Natural killer cell (primary cell): Measurements from ENCODE around the gene PRKN. TPM values are rescaled to one million over a fixed set of nuclear protein-coding genes. Genes with fewer than 3 reads are reported as not detected.

ENCODE experiments used
- ATAC-seq, 3 donors: fragments of 150-1000 bp in 2 of 3; fragments of 200-7000 bp in 1 of 3; cut with Tn5 transposase; 1 replicate in 1 of 3; 2 replicates in 2 of 3; pipeline ENCODE4 v1.10.0; 2021; ENCODE audit warnings: mild to moderate bottlenecking in 2 of 3, moderate library complexity in 2 of 3
- DNase-seq, 2 donors: peaks; one replicate each; pipeline versions ENCODE4 v3.0.0 to v3.0.0-alpha.2; 2013 to 2021; ENCODE audit warnings: mixed read lengths in 1 of 2
- H3K27ac ChIP-seq: one replicate; pipeline ENCODE4 v1.5.1; 2013; ENCODE audit warnings: mild to moderate bottlenecking, low read length
- H3K27me3 ChIP-seq: one replicate; pipeline ENCODE4 v1.6.1; 2013; ENCODE audit warnings: low read length; ENCODE audit not compliant: control insufficient read depth, insufficient read depth
- H3K36me3 ChIP-seq: one replicate; pipeline ENCODE4 v1.6.1; 2013; ENCODE audit warnings: low read length; ENCODE audit not compliant: control insufficient read depth, insufficient read depth
- H3K4me1 ChIP-seq: one replicate; pipeline ENCODE4 v1.6.1; 2013; ENCODE audit warnings: low read length; ENCODE audit not compliant: control insufficient read depth, insufficient read depth
- H3K4me3 ChIP-seq: one replicate; pipeline ENCODE4 v1.5.1; 2013; ENCODE audit warnings: low read length
- H3K9me3 ChIP-seq: one replicate; pipeline ENCODE4 v1.6.1; 2013; ENCODE audit warnings: low read length; ENCODE audit not compliant: control insufficient read depth, insufficient read depth
- H3K27ac Mint-ChIP-seq, 2 donors: one replicate each; pipeline ENCODE4 v1.8.0; 2022; ENCODE audit warnings: mild to moderate bottlenecking in 2 of 2, mixed read lengths in 2 of 2, moderate library complexity in 1 of 2
- H3K27me3 Mint-ChIP-seq, 2 donors: one replicate each; pipeline ENCODE4 v1.8.0; 2022; ENCODE audit warnings: low read depth in 2 of 2, mixed read lengths in 2 of 2
- H3K36me3 Mint-ChIP-seq: one replicate; pipeline ENCODE4 v1.8.0; 2022; ENCODE audit warnings: mixed read lengths
- H3K4me1 Mint-ChIP-seq, 2 donors: one replicate each; pipeline ENCODE4 v1.8.0; 2022; ENCODE audit warnings: mixed read lengths in 2 of 2
- H3K4me3 Mint-ChIP-seq: one replicate; pipeline ENCODE4 v1.8.0; 2022; ENCODE audit warnings: mild to moderate bottlenecking, moderate library complexity, mixed read lengths
- H3K9me3 Mint-ChIP-seq, 2 donors: one replicate each; pipeline ENCODE4 v1.8.0; 2022; ENCODE audit warnings: mixed read lengths in 2 of 2
- CTCF ChIP-seq: fragments of 200-600 bp; IDR thresholded peaks from one replicate; pipeline ENCODE4 v1.8.0; 2022; ENCODE audit warnings: antibody characterized with exemption
- WGBS: methylation state at CpG from one replicate; pipeline ENCODE4 v1.1.7; 2013; ENCODE audit warnings: missing lambda C conversion rate; ENCODE audit not compliant: insufficient coverage; 5-methylcytosine and 5-hydroxymethylcytosine counted together
- intact Hi-C: fragments of 100-400 bp; cut with micrococcal nuclease; formaldehyde crosslinking; loops from one replicate; pipeline ENCODE4 v1.14.2; 2022
- total RNA-seq, 4 donors: library from RNA; stranded (reverse); fragments of 120-200 nt in 1 of 4; gene quantifications; one replicate each; pipeline versions ENCODE4 v1.2.3 to v1.2.4, GENCODE V29; 2013 to 2022

Gene PRKN
- total RNA-seq, 3 donors from 2014 or later (not counting 1 experiment from before 2014, with no cell fraction given), result 1.4 to 1.9 (median 1.9) TPM

- H3K9me3 Mint-ChIP-seq, result peaks cover 2 to 5% of the 10 kb centered on the region in 2 donors
- H3K9me3 ChIP-seq, result no peaks in the 10 kb centered on the region
Observed at GRCh38 chr6:162088091-162088490, 639.5 kb downstream of the PRKN start.

DNA sequence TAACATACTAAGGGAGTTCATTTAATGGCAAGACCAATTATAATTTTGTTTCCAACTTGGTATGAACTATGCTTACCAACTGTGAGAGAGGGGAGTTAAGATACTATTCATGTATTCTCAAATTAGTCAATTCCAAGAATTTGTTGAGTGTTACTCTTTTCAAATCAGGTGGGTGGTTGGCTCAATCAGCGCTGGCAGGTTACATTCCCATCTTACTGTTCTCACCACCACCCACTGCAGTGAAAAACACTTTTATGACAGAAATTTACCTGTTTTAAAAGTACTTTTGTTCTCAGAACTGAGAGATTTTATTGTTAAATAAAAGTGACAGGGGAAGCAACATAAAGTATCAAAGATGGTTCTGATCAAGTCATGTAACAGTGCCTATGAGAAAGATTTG is 642.0 kb downstream of the PRKN start:
- H3K4me1 ChIP-seq, result no peaks in the 10 kb centered on the region
- ATAC-seq, result no peak
- 100% methylated on average over 1 of the region's 1 CpG for WGBS

More at GRCh38 chr6:162088091-162088490, 639.5 kb downstream of the PRKN start:
- ATAC-seq (no peak), DNase-seq (no peak)
- H3K4me3 ChIP-seq, result no peak overlapping the region
- H3K4me3 Mint-ChIP-seq, result no peak overlapping the region
- no peaks in the 10 kb centered on the region for H3K4me1 Mint-ChIP-seq
- H3K4me1 ChIP-seq, result no peaks in the 10 kb centered on the region
- H3K27ac ChIP-seq, result no peak overlapping the region
- intact Hi-C loops, result no loop called here
- H3K36me3 Mint-ChIP-seq, result no peaks in the 10 kb centered on the region
- no peaks in the 10 kb centered on the region for H3K36me3 ChIP-seq
- WGBS, result no CpG with 5 or more reads among the region's 2 CpGs
- H3K27ac Mint-ChIP-seq, result no peak overlapping the region
- H3K27me3 ChIP-seq, result no peaks in the 10 kb centered on the region
- no peaks in the 10 kb centered on the region for H3K27me3 Mint-ChIP-seq
- no peak for TF ChIP-seq CTCF

GRCh38 chr6:162082520-162082919 is 645.0 kb downstream of the PRKN start:
- ATAC-seq (no peak), DNase-seq (no peak)
- no peak overlapping the region for H3K4me3 Mint-ChIP-seq
- H3K4me1 ChIP-seq, result no peaks in the 10 kb centered on the region
- no peak overlapping the region for H3K27ac ChIP-seq
- H3K27me3 ChIP-seq, result no peaks in the 10 kb centered on the region
- no peaks in the 10 kb centered on the region for H3K36me3 Mint-ChIP-seq
- no peak for TF ChIP-seq CTCF
- no peaks in the 10 kb centered on the region for H3K36me3 ChIP-seq
- H3K9me3 Mint-ChIP-seq, result peaks cover 2 to 7% of the 10 kb centered on the region in 2 donors
- no peaks in the 10 kb centered on the region for H3K4me1 Mint-ChIP-seq
- H3K4me3 ChIP-seq, result no peak overlapping the region
- intact Hi-C loops, result no loop called here
- no peak overlapping the region for H3K27ac Mint-ChIP-seq
- no peaks in the 10 kb centered on the region for H3K27me3 Mint-ChIP-seq
- no peaks in the 10 kb centered on the region for H3K9me3 ChIP-seq
- WGBS, result no CpG with 5 or more reads among the region's 1 CpG

More for the DNA sequence above, 642.0 kb downstream of the PRKN start:
- no peak overlapping the region for H3K27ac ChIP-seq
- Mint-ChIP-seq H3K9me3 (peaks cover 2 to 9% of the 10 kb centered on the region in 2 donors), H3K36me3 (no peaks in the 10 kb centered on the region), H3K4me1 (no peaks in the 10 kb centered on the region), H3K4me3 (no peak overlapping the region), H3K27ac (no peak overlapping the region), H3K27me3 (no peaks in the 10 kb centered on the region)
- TF ChIP-seq CTCF, result no peak
- no peaks in the 10 kb centered on the region for H3K36me3 ChIP-seq
- no peak for DNase-seq
- no peaks in the 10 kb centered on the region for H3K9me3 ChIP-seq
- H3K4me3 ChIP-seq, result no peak overlapping the region
- intact Hi-C loops, result no loop called here
- H3K27me3 ChIP-seq, result no peaks in the 10 kb centered on the region

- H3K9me3 Mint-ChIP-seq, result peaks cover 2 to 8% of the 10 kb centered on the region in 2 donors
- WGBS, result 94% methylated on average over 2 of the region's 4 CpGs
- H3K27me3 Mint-ChIP-seq, result no peaks in the 10 kb centered on the region
- Histone ChIP-seq H3K27me3 (no peaks in the 10 kb centered on the region), H3K9me3 (no peaks in the 10 kb centered on the region), H3K4me3 (no peak overlapping the region), H3K27ac (no peak overlapping the region), H3K4me1 (no peaks in the 10 kb centered on the region), H3K36me3 (no peaks in the 10 kb centered on the region)
- H3K4me3 Mint-ChIP-seq, result no peak overlapping the region
- intact Hi-C loops, result no loop called here
- H3K4me1 Mint-ChIP-seq, result no peaks in the 10 kb centered on the region
- no peak for ATAC-seq
- H3K36me3 Mint-ChIP-seq, result no peaks in the 10 kb centered on the region
- no peak for DNase-seq
- TF ChIP-seq CTCF, result no peak
- H3K27ac Mint-ChIP-seq, result no peak overlapping the region
Observed at GRCh38 chr6:162078667-162079066, 648.9 kb downstream of the PRKN start.
